ENCODE data around the gene TMEM63C.
"Not testable (repeated sequence)": the region's sequence is repeated elsewhere in the genome, so short reads cannot be mapped to it uniquely, and the experiment has no call there.

The TMEM63C gene

GRCh38 chr14:77260631-77261030, 79.0 kb downstream of the TMEM63C start:
- DNase-seq = peak in 1 of 2 experiments; percentile 23

GRCh38 chr14:77264466-77265186, 83.0 kb downstream of the TMEM63C start:
- peak; percentile 34 to 80 for DNase-seq

GRCh38 chr14:77265187-77265515, 83.6 kb downstream of the TMEM63C start:
- DNase-seq = no peak

- peak; percentile 29 to 71 for DNase-seq
Observed at GRCh38 chr14:77265561-77266335, 84.2 kb downstream of the TMEM63C start.

- no peak for DNase-seq
Observed at GRCh38 chr14:77266336-77266735, 84.7 kb downstream of the TMEM63C start.

GRCh38 chr14:77267937-77268699, 86.5 kb downstream of the TMEM63C start:
- no peak for DNase-seq

- no peak for DNase-seq
Observed at GRCh38 chr14:77268989-77269600, 87.5 kb downstream of the TMEM63C start.

GRCh38 chr14:77270361-77271112, 88.9 kb downstream of the TMEM63C start:
- no peak for DNase-seq

- no peak for DNase-seq
Observed at GRCh38 chr14:77271113-77271710, 89.6 kb downstream of the TMEM63C start, which contains the start of gene NGB. TSS of gene NGB (minus strand) at chr14:77271206. CDS start at chr14:77270937, 269 bp downstream.

- DNase-seq = no peak
Observed at GRCh38 chr14:77272261-77272660, 90.7 kb downstream of the TMEM63C start.

- no peak for DNase-seq
Observed at GRCh38 chr14:77273796-77274195, 92.2 kb downstream of the TMEM63C start.

GRCh38 chr14:77275041-77275580, 93.5 kb downstream of the TMEM63C start:
- DNase-seq = peak; percentile 59 to 89

GRCh38 chr14:77275601-77276017, 94.0 kb downstream of the TMEM63C start:
- peak; percentile 69 to 78 for DNase-seq

GRCh38 chr14:77276295-77276935, 94.8 kb downstream of the TMEM63C start:
- DNase-seq = no peak

- DNase-seq = no peak
Observed at GRCh38 chr14:77276959-77277358, 95.4 kb downstream of the TMEM63C start.

GRCh38 chr14:77278461-77279230, 97.0 kb downstream of the TMEM63C start:
- DNase-seq = no peak

GRCh38 chr14:77279719-77280118, 98.1 kb downstream of the TMEM63C start:
- no peak for DNase-seq

- not testable (repeated sequence) for DNase-seq
Observed at GRCh38 chr14:77280921-77281320, 99.3 kb downstream of the TMEM63C start.

- no peak for DNase-seq
Observed at GRCh38 chr14:77281852-77282410, 100.3 kb downstream of the TMEM63C start.

- DNase-seq = peak in 1 of 2 experiments; percentile 56
Observed at GRCh38 chr14:77284066-77284465, 102.5 kb downstream of the TMEM63C start.
